HEK293 (cell line): ENCODE results near the gene CACNG6.

Source experiments
- CTCF ChIP-seq: fragments of 450-650 bp; formaldehyde crosslinking; IDR thresholded peaks from 2 replicates; pipeline ENCODE4 v1.5.1; 2016; ENCODE audit warnings: missing biosample characterization, missing genetic modification characterization
- OVOL3 ChIP-seq: fragments of 450-650 bp; formaldehyde crosslinking; IDR thresholded peaks from 2 replicates; pipeline ENCODE4 v1.5.1; 2016; ENCODE audit warnings: missing biosample characterization, missing genetic modification characterization
- REPIN1 ChIP-seq: fragments of 450-650 bp; formaldehyde crosslinking; IDR thresholded peaks from 2 replicates; pipeline ENCODE4 v1.5.1; 2017; ENCODE audit warnings: missing biosample characterization, missing genetic modification characterization, low read depth
- ZBTB17 ChIP-seq: fragments of 450-650 bp; formaldehyde crosslinking; IDR thresholded peaks from 2 replicates; pipeline ENCODE4 v1.5.1; 2016; ENCODE audit warnings: missing biosample characterization, missing genetic modification characterization
- ZBTB20 ChIP-seq: fragments of 450-650 bp; formaldehyde crosslinking; IDR thresholded peaks from 2 replicates; pipeline ENCODE4 v1.5.1; 2016; ENCODE audit warnings: missing biosample characterization, missing genetic modification characterization
- ZBTB8A ChIP-seq: fragments of 450-650 bp; formaldehyde crosslinking; IDR thresholded peaks from 2 replicates; pipeline ENCODE4 v1.5.1; 2016; ENCODE audit warnings: missing biosample characterization, missing genetic modification characterization

- TF ChIP-seq OVOL3 (tag by site-specific recombination) = no peak
- peak; percentile 65; the same call in 1 of the 2 replicates for TF ChIP-seq ZBTB8A (tag by site-specific recombination)
- TF ChIP-seq CTCF (tag by site-specific recombination) = no peak
- TF ChIP-seq ZBTB20 (tag by site-specific recombination) = peak; percentile 38; the same call in 1 of the 2 replicates
- peak; percentile 61 for TF ChIP-seq ZBTB17
- TF ChIP-seq REPIN1 (tag by site-specific recombination) = no peak
These were observed 29.7 kb upstream of the CACNG6 start for GRCh38 chr19:53961523-53962356.
